ENCODE data around the gene CASP1. TPM values are rescaled to one million over a fixed set of nuclear protein-coding genes. Genes with fewer than 3 reads are reported as not detected.

CASP1 gene
- total RNA-seq, 3 donors from 2014 or later: 9.4 to 15.4 (median 14.6) TPM

- no peaks in the 10 kb centered on the region for H3K27me3 ChIP-seq
- intact Hi-C loops (cut with DNase I; ENCODE audit: low total_unique reads): no loop called here
- no peak for DNase-seq (ENCODE audit: low spot score in 2 of 2)
- peak overlapping the region in 1 of 2 donors; percentile 83 for H3K27ac ChIP-seq
- H3K36me3 ChIP-seq: no peaks in the 10 kb centered on the region
- H3K4me3 ChIP-seq: peak overlapping the region in 2 of 3 donors; percentile 50 to 64
- no peaks in the 10 kb centered on the region for H3K4me1 ChIP-seq
- H3K9me3 ChIP-seq: no peaks in the 10 kb centered on the region
- no peak for TF ChIP-seq CTCF (IDR thresholded peaks at IDR 0.05)
- TF ChIP-seq POLR2AphosphoS5 (IDR thresholded peaks at IDR 0.05): no peak
- TF ChIP-seq POLR2A (IDR thresholded peaks at IDR 0.05): no peak
Observed at GRCh38 chr11:105033781-105034180, 1.2 kb downstream of the CASP1 start.

- H3K4me3 ChIP-seq: peak overlapping the region in 2 of 3 donors; percentile 50 to 64
- no peaks in the 10 kb centered on the region for H3K9me3 ChIP-seq
- peak overlapping the region in 1 of 2 donors; percentile 12 for H3K27ac ChIP-seq
- H3K27me3 ChIP-seq: no peaks in the 10 kb centered on the region
- TF ChIP-seq POLR2AphosphoS5 (IDR thresholded peaks at IDR 0.05) (no peak), CTCF (IDR thresholded peaks at IDR 0.05) (no peak), POLR2A (IDR thresholded peaks at IDR 0.05) (no peak)
- intact Hi-C loops (cut with DNase I; ENCODE audit: low total_unique reads): no loop called here
- no peak for DNase-seq (ENCODE audit: low spot score in 2 of 2)
- H3K36me3 ChIP-seq: no peaks in the 10 kb centered on the region
- H3K4me1 ChIP-seq: no peaks in the 10 kb centered on the region
Observed at GRCh38 chr11:105033343-105033742, 1.6 kb downstream of the CASP1 start.

- TF ChIP-seq POLR2A (IDR thresholded peaks at IDR 0.05) (no peak), CTCF (IDR thresholded peaks at IDR 0.05) (no peak), POLR2AphosphoS5 (IDR thresholded peaks at IDR 0.05) (no peak)
- intact Hi-C loops (cut with DNase I; ENCODE audit: low total_unique reads): no loop called here
- no peaks in the 10 kb centered on the region for H3K27me3 ChIP-seq
- no peaks in the 10 kb centered on the region for H3K9me3 ChIP-seq
- peak overlapping the region in 2 of 3 donors; percentile 6 to 64 for H3K4me3 ChIP-seq
- no peaks in the 10 kb centered on the region for H3K4me1 ChIP-seq
- DNase-seq (ENCODE audit: low spot score in 2 of 2): no peak
- H3K36me3 ChIP-seq: no peaks in the 10 kb centered on the region
- no peak overlapping the region for H3K27ac ChIP-seq
Observed at GRCh38 chr11:105032495-105032894, 2.4 kb downstream of the CASP1 start.

GRCh38 chr11:105027678-105028077 lies 7.3 kb downstream of the CASP1 start:
- Histone ChIP-seq H3K36me3 (no peaks in the 10 kb centered on the region), H3K9me3 (no peaks in the 10 kb centered on the region), H3K27ac (no peak overlapping the region), H3K4me1 (no peaks in the 10 kb centered on the region), H3K27me3 (no peaks in the 10 kb centered on the region), H3K4me3 (no peak overlapping the region)
- TF ChIP-seq POLR2AphosphoS5 (IDR thresholded peaks at IDR 0.05) (no peak), CTCF (IDR thresholded peaks at IDR 0.05) (no peak), POLR2A (IDR thresholded peaks at IDR 0.05) (no peak)
- intact Hi-C loops (cut with DNase I; ENCODE audit: low total_unique reads): no loop called here
- no peak for DNase-seq (ENCODE audit: low spot score in 2 of 2)

GRCh38 chr11:105024394-105024793 lies 10.6 kb downstream of the CASP1 start:
- Histone ChIP-seq H3K27ac (no peak overlapping the region), H3K9me3 (no peaks in the 10 kb centered on the region), H3K4me3 (no peak overlapping the region), H3K27me3 (no peaks in the 10 kb centered on the region), H3K36me3 (no peaks in the 10 kb centered on the region), H3K4me1 (no peaks in the 10 kb centered on the region)
- intact Hi-C loops (cut with DNase I; ENCODE audit: low total_unique reads): no loop called here
- TF ChIP-seq POLR2A (IDR thresholded peaks at IDR 0.05) (no peak), POLR2AphosphoS5 (IDR thresholded peaks at IDR 0.05) (no peak), CTCF (IDR thresholded peaks at IDR 0.05) (no peak)
- DNase-seq (ENCODE audit: low spot score in 2 of 2): no peak

Data from breast epithelium (tissue), 4 donors.